Astrocyte of the spinal cord (primary cell): Measurements from ENCODE around the gene CHD1.

ENCODE experiments used
- DNase-seq: peaks from one replicate; pipeline ENCODE4 v3.0.0; 2011; ENCODE audit warnings: low read depth, low spot score
- H3K4me3 ChIP-seq: 2 replicates; pipeline ENCODE4 v1.5.1; 2011; ENCODE audit warnings: low read depth, mild to moderate bottlenecking, low read length, moderate library complexity
- in situ Hi-C: cut with HindIII; loops from 2 replicates; pipeline ENCODE4 v1.10.0; 2017; ENCODE audit warnings: low sequenced_read_pairs
- TF ChIP-seq, protein P1 (sequence below): IDR thresholded peaks from 2 replicates; pipeline ENCODE4 v1.5.1; 2012; ENCODE audit warnings: low read depth, mild to moderate bottlenecking, low read length, inconsistent platforms

CHD1 gene

DNA sequence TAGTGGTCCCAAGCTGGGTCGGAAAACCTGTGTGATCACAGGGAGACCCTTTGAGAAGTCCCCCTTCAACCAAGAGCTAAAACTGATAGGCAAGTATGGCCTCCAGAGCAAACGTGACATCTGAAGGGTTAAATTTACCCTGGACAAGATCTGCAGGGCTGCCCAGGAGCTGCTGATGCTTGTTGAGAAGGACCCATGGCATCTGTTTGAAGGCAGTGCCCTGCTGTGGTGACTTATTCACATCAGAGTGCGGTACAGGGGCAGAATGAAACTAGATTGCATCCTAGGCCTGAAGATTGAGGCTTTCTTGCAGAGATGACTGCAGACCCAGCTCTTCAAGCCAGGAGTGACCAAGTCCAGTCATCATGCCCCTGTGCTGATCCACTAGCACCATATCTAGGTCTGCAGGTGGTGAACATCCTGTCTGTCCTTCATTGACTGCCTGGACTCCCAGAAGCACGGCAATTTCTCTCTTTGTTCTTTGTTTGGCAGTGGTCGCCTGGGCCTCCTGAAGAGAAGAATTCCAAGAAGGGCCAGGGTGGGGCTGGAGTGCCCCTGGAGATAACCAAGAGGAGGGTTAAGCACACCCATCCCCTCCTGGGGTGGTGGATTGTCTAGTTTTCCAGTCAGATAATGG lies 25.7 kb upstream of the CHD1 start:
- in situ Hi-C loops, result no loop called here
- no peak overlapping the region for H3K4me3 ChIP-seq
- TF ChIP-seq, protein P1, sequence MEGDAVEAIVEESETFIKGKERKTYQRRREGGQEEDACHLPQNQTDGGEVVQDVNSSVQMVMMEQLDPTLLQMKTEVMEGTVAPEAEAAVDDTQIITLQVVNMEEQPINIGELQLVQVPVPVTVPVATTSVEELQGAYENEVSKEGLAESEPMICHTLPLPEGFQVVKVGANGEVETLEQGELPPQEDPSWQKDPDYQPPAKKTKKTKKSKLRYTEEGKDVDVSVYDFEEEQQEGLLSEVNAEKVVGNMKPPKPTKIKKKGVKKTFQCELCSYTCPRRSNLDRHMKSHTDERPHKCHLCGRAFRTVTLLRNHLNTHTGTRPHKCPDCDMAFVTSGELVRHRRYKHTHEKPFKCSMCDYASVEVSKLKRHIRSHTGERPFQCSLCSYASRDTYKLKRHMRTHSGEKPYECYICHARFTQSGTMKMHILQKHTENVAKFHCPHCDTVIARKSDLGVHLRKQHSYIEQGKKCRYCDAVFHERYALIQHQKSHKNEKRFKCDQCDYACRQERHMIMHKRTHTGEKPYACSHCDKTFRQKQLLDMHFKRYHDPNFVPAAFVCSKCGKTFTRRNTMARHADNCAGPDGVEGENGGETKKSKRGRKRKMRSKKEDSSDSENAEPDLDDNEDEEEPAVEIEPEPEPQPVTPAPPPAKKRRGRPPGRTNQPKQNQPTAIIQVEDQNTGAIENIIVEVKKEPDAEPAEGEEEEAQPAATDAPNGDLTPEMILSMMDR, result no peak
- no peak for DNase-seq

DNA sequence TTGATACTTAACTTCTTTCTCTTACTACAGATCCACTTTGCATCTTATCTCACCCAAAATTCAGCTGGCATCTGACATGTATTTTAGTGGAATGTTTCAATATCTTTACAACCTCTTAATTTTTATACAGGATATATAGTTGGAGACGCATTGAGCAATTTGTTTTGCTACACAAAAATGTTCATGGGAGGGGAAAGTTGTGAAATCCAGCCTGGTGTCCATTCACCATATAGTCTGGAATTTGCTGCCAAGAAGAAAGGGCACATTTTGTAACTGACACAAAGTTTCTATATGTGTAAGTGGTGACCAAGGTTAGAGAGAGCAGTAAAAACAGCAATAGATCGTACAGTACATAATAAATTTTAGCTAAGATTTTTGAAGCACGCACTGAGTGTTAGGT lies 14.0 kb upstream of the CHD1 start:
- in situ Hi-C loops, result no loop called here
- no peak overlapping the region for H3K4me3 ChIP-seq
- TF ChIP-seq, protein P1, result no peak
- no peak for DNase-seq

DNA sequence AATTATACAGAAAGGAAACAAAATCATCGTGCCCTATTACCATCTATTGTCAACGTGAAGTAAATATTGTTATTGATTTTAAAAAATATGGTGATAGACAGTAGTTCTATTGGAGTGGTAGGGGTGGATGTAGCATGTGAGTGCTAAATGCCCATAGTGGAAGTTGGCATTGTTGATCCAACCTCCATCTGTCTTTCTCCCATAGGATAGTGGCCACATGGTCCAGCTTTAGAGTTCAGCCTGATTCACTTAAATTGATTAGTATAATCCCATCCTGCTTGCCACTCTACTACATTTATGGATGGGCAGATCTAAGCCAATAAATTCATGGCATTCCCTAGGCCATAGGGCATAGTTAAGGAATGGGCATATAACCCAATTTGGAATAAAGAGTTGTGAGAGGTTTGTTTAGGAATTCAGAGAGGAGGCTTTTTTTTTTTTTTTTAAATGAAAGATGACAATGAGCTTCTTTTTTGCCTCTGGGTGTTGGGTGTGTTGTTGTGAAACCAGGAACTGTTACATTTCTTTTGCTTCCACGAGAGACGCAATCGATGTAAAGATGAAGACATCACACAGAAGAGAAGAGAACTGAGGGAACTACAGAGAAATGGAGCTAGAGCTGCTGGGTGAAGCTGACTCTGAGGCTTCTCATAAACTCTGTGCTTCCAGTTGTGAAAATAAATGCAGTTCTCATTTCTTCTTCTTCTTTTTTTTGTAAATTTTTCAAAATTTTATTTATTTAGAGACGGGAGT lies 12.5 kb upstream of the CHD1 start:
- H3K4me3 ChIP-seq, result no peak overlapping the region
- in situ Hi-C loops, result no loop called here
- TF ChIP-seq, protein P1, result no peak

DNA sequence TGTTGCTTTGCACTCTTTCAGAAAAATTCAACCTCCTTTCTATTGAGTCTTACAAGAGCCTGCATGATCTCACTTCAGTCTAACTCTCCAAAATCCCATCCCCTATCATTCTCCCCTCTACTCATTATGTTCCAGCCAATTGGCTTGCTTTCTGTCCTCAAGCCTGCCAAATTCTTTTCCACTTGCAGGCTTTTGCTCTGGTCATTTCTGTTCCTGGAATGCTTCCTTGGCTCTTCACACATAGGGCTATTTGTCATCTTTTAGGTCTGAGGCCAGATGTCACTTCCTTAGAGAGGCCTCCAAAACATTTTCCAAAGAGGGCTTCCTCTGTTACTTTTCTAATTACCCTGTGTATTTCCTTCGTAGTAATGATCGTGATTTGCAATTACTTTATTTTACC lies 11.8 kb upstream of the CHD1 start:
- no peak for DNase-seq
- TF ChIP-seq, protein P1, result no peak
- in situ Hi-C loops, result no loop called here

More for the DNA sequence above, 12.5 kb upstream of the CHD1 start:
- DNase-seq, result no peak

DNA sequence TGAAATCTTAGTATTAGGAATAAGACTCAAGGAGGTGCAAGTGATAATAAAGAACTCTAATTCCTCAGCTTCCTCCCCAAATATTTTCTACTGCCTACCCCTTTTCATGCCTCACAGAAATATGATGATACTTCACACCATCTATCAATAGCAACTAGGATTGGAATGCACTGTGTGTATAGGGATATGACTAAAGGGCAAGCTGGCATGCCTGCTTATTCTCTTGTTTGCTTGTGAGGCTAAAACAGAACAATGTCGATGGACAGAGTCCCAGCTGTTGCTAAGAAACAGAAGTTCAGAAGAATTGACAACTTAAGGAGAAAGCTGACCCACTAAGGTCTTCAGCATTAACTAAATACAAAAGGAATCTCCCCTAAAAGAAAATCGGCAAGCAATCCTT lies 9.7 kb upstream of the CHD1 start:
- TF ChIP-seq, protein P1, result no peak
- in situ Hi-C loops, result no loop called here
- no peak overlapping the region for H3K4me3 ChIP-seq
- peak; percentile 47 for DNase-seq

More for the DNA sequence above, 11.8 kb upstream of the CHD1 start:
- H3K4me3 ChIP-seq, result no peak overlapping the region

DNA sequence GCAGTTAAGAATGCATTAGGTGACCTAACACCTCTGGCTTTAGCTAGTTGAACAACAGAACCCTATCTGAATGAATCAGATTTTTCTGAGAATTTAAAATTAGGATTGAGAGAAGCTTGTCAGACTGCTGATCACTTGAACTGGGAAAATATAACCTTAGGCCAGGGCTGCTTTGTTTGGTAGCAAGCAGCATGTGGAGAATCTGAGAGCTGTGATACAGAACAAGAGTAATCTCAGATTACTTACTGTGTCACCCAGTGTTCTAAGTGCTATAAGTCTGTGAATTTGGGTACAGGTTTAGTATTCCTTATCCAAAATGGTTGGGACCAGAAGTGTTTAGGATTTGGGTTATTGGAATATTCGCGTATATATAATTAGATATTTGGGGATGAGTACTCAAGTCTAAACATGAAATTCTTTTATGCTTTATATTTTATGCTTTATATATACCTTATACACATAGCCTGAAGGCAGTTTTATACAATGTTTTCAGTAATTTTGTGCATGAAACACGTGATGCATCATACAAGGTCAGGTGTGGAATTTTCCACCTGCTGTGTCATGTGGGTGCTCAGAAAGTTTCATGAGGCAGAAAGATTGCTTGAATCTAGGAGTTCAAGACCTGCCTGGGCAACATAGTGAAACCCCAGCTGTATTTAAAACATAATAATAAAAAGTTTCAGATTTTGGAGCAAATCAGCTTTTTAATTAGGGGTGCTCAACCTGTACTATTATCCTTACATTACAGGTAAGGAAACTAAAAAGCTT lies 8.3 kb upstream of the CHD1 start:
- TF ChIP-seq, protein P1, result no peak
- H3K4me3 ChIP-seq, result no peak overlapping the region
- DNase-seq, result no peak
- in situ Hi-C loops, result no loop called here
